HCT116 (cell line): ENCODE results near the gene HSD17B12. TPM values are rescaled to one million over a fixed set of nuclear protein-coding genes. Genes with fewer than 3 reads are reported as not detected.
"Not testable (repeated sequence)": the region's sequence is repeated elsewhere in the genome, so short reads cannot be mapped to it uniquely, and the experiment has no call there.

ENCODE experiments used
- ATAC-seq: fragments of 200-7000 bp; cut with Tn5 transposase; 2 replicates; pipeline ENCODE4 v1.9.1; 2020; ENCODE audit warnings: mild to moderate bottlenecking, moderate library complexity
- BruUV-seq: library from RNA; stranded (reverse); fragments of 400-500 nt; replicated peaks from 2 replicates; lab custom pipeline; 2021; lab: Mats Ljungman, UMichigan
- CTCF ChIA-PET: fragments of 300-600 bp; sonication (Branson Sonifier 250); formaldehyde crosslinking; loops from one replicate; lab custom pipeline; 2021; ENCODE audit warnings: antibody characterized with exemption; lab: Charles Lee
- POLR2A ChIA-PET: fragments of 300-600, 350-600 bp; sonication (Branson Sonifier 250); formaldehyde crosslinking; loops from one replicate; lab custom pipeline; 2021; ENCODE audit warnings: antibody characterized with exemption; lab: Charles Lee
- RAD21 ChIA-PET, 2 experiments: fragments of 300-600 bp; sonication (Branson Sonifier 250); formaldehyde crosslinking; loops; one replicate each; lab custom pipeline; 2023; ENCODE audit warnings: low total read pairs in 2 of 2; ENCODE audit not compliant: uncharacterized antibody in 2 of 2, unreplicated experiment in 2 of 2, low non-redundant PET in 1 of 2; lab: Charles Lee
- DNase-seq: peaks from one replicate; pipeline ENCODE4 v3.0.0-alpha.2; 2010; ENCODE audit warnings: low read depth, low spot score
- H2AFZ ChIP-seq: fragments of 200-600 bp; shearing (Covaris generic), sonication (generic); 2 replicates; pipeline ENCODE4 v1.6.1; 2017; ENCODE audit warnings: low read depth, mixed run types, mixed read lengths, antibody characterized with exemption, low read length; ENCODE audit not compliant: poor library complexity, severe bottlenecking
- H3K27ac ChIP-seq: 2 replicates; pipeline ENCODE4 v1.5.1; 2012; ENCODE audit warnings: low read depth, low read length
- H3K27me3 ChIP-seq: fragments of 200-600 bp; sonication (generic); 2 replicates; pipeline ENCODE4 v1.6.1; 2016; ENCODE audit warnings: mixed run types, low read length, mixed read lengths; ENCODE audit not compliant: insufficient read depth
- H3K36me3 ChIP-seq, 2 experiments: fragments of 200-500 bp in 1 of 2; fragments of 200-600 bp in 1 of 2; sonication (Bioruptor generic) in 1 of 2; sonication (generic) in 1 of 2; 2 replicates each; pipeline versions ENCODE4 v1.5.1 to v1.6.1; 2014 to 2016; ENCODE audit warnings: low read length in 2 of 2, inconsistent platforms in 1 of 2, mixed read lengths in 1 of 2, mixed run types in 1 of 2; ENCODE audit not compliant: insufficient read depth in 2 of 2, control insufficient read depth in 1 of 2
- H3K4me1 ChIP-seq, 2 experiments: fragments of 200-600 bp in 1 of 2; sonication (generic) in 1 of 2; 2 replicates each; pipeline versions ENCODE4 v1.5.1 to v1.6.1; 2012 to 2017; ENCODE audit warnings: low read length in 2 of 2, inconsistent platforms in 1 of 2, mild to moderate bottlenecking in 1 of 2, mixed read lengths in 1 of 2, mixed run types in 1 of 2, moderate library complexity in 1 of 2; ENCODE audit not compliant: insufficient read depth in 2 of 2, control insufficient read depth in 1 of 2
- H3K4me2 ChIP-seq: fragments of 200-600 bp; sonication (generic); 2 replicates; pipeline ENCODE4 v1.6.1; 2017; ENCODE audit warnings: mixed run types, low read length, mixed read lengths
- H3K4me3 ChIP-seq, 2 experiments: fragments of 200-600 bp in 1 of 2; sonication (generic) in 1 of 2; replicated peaks in 1 of 2; 2 replicates each; pipeline ENCODE4 v1.5.1; 2011 to 2016; ENCODE audit warnings: low read length in 2 of 2, control low read depth in 1 of 2, low read depth in 1 of 2, mild to moderate bottlenecking in 1 of 2, mixed read lengths in 1 of 2, mixed run types in 1 of 2
- H3K79me2 ChIP-seq: fragments of 200-600 bp; sonication (generic); 2 replicates; pipeline ENCODE4 v1.6.1; 2017; ENCODE audit warnings: mild to moderate bottlenecking, mixed run types, low read length, moderate library complexity, mixed read lengths; ENCODE audit not compliant: insufficient read depth
- H3K9ac ChIP-seq: fragments of 200-600 bp; sonication (generic); 2 replicates; pipeline ENCODE4 v1.6.1; 2016; ENCODE audit warnings: low read length, mixed read lengths
- H3K9me2 ChIP-seq: fragments of 200-600 bp; sonication (generic), shearing (Covaris generic); 2 replicates; pipeline ENCODE4 v1.6.1; 2017; ENCODE audit warnings: mixed run types, mild to moderate bottlenecking, moderate library complexity; ENCODE audit not compliant: insufficient read depth
- H3K9me3 ChIP-seq, 2 experiments: fragments of 200-500 bp in 1 of 2; fragments of 200-600 bp in 1 of 2; sonication (Bioruptor generic) in 1 of 2; sonication (generic) in 1 of 2; 2 replicates each; pipeline ENCODE4 v1.6.1; 2014 to 2017; ENCODE audit warnings: low read length in 2 of 2, mixed read lengths in 2 of 2, inconsistent platforms in 1 of 2, low read depth in 1 of 2, mild to moderate bottlenecking in 1 of 2, mixed run types in 1 of 2, moderate library complexity in 1 of 2; ENCODE audit not compliant: control insufficient read depth in 1 of 2, insufficient read depth in 1 of 2
- H4K20me1 ChIP-seq: fragments of 200-600 bp; sonication (generic), shearing (Covaris generic); 2 replicates; pipeline ENCODE4 v1.6.1; 2017; ENCODE audit warnings: mixed run types, mild to moderate bottlenecking, moderate library complexity; ENCODE audit not compliant: insufficient read depth
- CEBPB ChIP-seq: IDR thresholded peaks from 2 replicates; pipeline ENCODE4 v1.6.1; 2012; ENCODE audit warnings: low read depth
- EGR1 ChIP-seq: IDR thresholded peaks from 2 replicates; pipeline ENCODE4 v1.6.1; 2012; ENCODE audit warnings: low read depth
- JUND ChIP-seq: IDR thresholded peaks from 2 replicates; pipeline ENCODE4 v1.6.1; 2012
- RAD21 ChIP-seq: IDR thresholded peaks from 2 replicates; pipeline ENCODE4 v1.6.1; 2012; ENCODE audit warnings: low read depth, mild to moderate bottlenecking
- REST ChIP-seq: IDR thresholded peaks from 2 replicates; pipeline ENCODE4 v1.6.1; 2012; ENCODE audit warnings: low read depth
- intact Hi-C: fragments of 100-400 bp; cut with micrococcal nuclease; formaldehyde crosslinking; loops from 2 replicates; pipeline ENCODE4 v1.10.0; 2022
- total RNA-seq: library from RNA; stranded (reverse); gene quantifications from one replicate; pipeline ENCODE4 v1.2.1, GENCODE V29; 2021; ENCODE audit not compliant: unreplicated experiment

Gene HSD17B12
- total RNA-seq, 1 experiment from 2014 or later = 83.7 TPM

- ChIA-PET CTCF (no interaction called here), RAD21 (no interaction called here), POLR2A (no interaction called here)
- ATAC-seq (peak; percentile 49; the same call in 1 of the 2 replicates), DNase-seq (no peak)
- no peaks in the 10 kb centered on the region for H4K20me1 ChIP-seq
- no peaks in the 10 kb centered on the region for H3K27me3 ChIP-seq
- no peaks in the 10 kb centered on the region for H3K9me2 ChIP-seq
- no peak overlapping the region for H3K4me2 ChIP-seq
- H3K9ac ChIP-seq = no peak overlapping the region
- H3K27ac ChIP-seq = no peak overlapping the region
- intact Hi-C loops = no loop called here
- BruUV-seq = no TSS peak
- H3K9me3 ChIP-seq = no peaks in the 10 kb centered on the region
- TF ChIP-seq RAD21 (peak; percentile 20; the same call in 1 of the 2 replicates), JUND (no peak)
- no peak overlapping the region for H3K4me3 ChIP-seq
- no peak overlapping the region for H2AFZ ChIP-seq
- H3K4me1 ChIP-seq = peaks cover 0 to 6% of the 10 kb centered on the region in 2 experiments; a peak in 1 of 4 replicates
- no peaks in the 10 kb centered on the region for H3K36me3 ChIP-seq
- H3K79me2 ChIP-seq = peaks cover 8% of the 10 kb centered on the region
Observed at GRCh38 chr11:43649501-43649900, 31.0 kb upstream of the HSD17B12 start.

- peaks cover 0 to 5% of the 10 kb centered on the region in 2 experiments; a peak in 1 of 4 replicates for H3K4me1 ChIP-seq
- RAD21 ChIA-PET = no interaction called here
- peaks cover 4% of the 10 kb centered on the region for H3K79me2 ChIP-seq
- TF ChIP-seq EGR1 (no peak), REST (no peak), CEBPB (no peak)
- no TSS peak for BruUV-seq
- no peak overlapping the region for H3K4me2 ChIP-seq
- no peaks in the 10 kb centered on the region for H3K9me2 ChIP-seq
- H3K27ac ChIP-seq = no peak overlapping the region
- no peaks in the 10 kb centered on the region for H3K36me3 ChIP-seq
- H4K20me1 ChIP-seq = no peaks in the 10 kb centered on the region
- POLR2A ChIA-PET = no interaction called here
- CTCF ChIA-PET = no interaction called here
- no peak overlapping the region for H3K4me3 ChIP-seq
- no peak overlapping the region for H3K9ac ChIP-seq
- DNase-seq = no peak
- H3K27me3 ChIP-seq = no peaks in the 10 kb centered on the region
- H3K9me3 ChIP-seq = no peaks in the 10 kb centered on the region
- intact Hi-C loops = no loop called here
- ATAC-seq = no peak
- no peak overlapping the region for H2AFZ ChIP-seq
Observed at GRCh38 chr11:43649921-43650320, 30.6 kb upstream of the HSD17B12 start.

GRCh38 chr11:43663018-43663417, 17.5 kb upstream of the HSD17B12 start:
- H3K4me3 ChIP-seq, RAD21 ChIA-PET, H4K20me1 ChIP-seq, H3K36me3 ChIP-seq, H3K79me2 ChIP-seq, CTCF ChIA-PET, H3K9me3 ChIP-seq, H3K27me3 ChIP-seq, BruUV-seq, H3K4me1 ChIP-seq, H3K27ac ChIP-seq, H2AFZ ChIP-seq, ATAC-seq, DNase-seq, intact Hi-C loops, H3K9me2 ChIP-seq, H3K9ac ChIP-seq, H3K4me2 ChIP-seq, POLR2A ChIA-PET: not testable (repeated sequence)
